C4-2B (cell line): Measurements from ENCODE around the gene FA2H.

ENCODE experiments used
- CTCF ChIP-seq: fragments of 450-650 bp; conservative IDR thresholded peaks from 2 replicates; pipeline ENCODE4 v1.5.1; 2017; ENCODE audit warnings: mild to moderate bottlenecking
- ZFX ChIP-seq: fragments of 450-650 bp; IDR thresholded peaks from 2 replicates; pipeline ENCODE4 v1.6.1; 2017

DNA sequence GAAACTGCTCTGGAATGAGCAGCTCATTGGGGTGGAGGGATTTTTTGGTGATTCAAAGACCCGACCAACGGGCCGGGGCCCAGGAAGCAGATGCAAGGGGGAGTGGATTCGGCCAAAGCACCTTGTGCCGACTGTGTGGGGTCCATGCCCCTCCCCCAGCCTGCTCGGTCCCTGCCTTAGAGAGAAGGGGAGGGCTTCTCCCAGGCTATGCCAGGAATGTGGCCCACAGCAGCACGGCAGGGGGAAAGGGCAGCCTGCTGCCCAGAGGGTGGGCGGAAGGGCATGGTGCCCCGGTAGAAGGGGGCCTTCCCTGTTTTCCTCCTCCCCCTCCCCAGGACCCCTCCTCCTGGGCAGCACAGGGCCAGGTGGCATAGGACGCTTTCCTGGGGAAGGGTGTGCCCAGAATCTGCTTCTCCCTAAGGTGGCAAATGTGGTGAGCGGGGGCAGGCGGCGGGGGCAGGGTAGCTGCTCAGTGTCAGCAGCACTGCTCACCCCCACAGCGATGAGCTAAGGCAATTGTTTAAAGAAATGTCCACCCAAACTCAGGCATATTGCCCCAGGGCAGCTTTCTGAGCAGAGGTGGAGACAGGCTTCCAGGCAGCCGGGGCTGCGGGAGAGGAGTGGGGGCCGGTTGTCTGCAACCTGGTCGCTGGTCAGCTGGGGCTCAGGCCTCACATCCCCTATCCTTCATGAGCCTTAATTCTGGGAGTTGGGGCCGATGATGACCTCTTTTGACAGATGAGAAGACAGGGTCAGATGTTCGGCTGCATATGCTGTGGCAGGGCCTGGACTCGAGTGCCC lies 40.1 kb downstream of the FA2H start:
- no peak for TF ChIP-seq CTCF
- TF ChIP-seq ZFX: no peak
